Retinal pigment epithelial cell (primary cell): ENCODE data around the gene CLSTN2.
A peak's percentile ranks its signal among the peaks of the same experiment; 100 is the strongest.

Experiments
- DNase-seq: peaks from one replicate; pipeline ENCODE4 v3.0.0-alpha.2; 2010; ENCODE audit warnings: low read depth
- H3K4me3 ChIP-seq: 2 replicates; pipeline ENCODE4 v1.5.1; 2011; ENCODE audit warnings: mild to moderate bottlenecking, low read length, control low read depth, moderate library complexity
- CTCF ChIP-seq: conservative IDR thresholded peaks from 2 replicates; pipeline ENCODE4 v1.5.1; 2011; ENCODE audit warnings: low read depth, low read length, control low read depth, inconsistent platforms

The CLSTN2 gene

GRCh38 chr3:140159646-140160045, 224.7 kb downstream of the CLSTN2 start:
- TF ChIP-seq CTCF: no peak
- no peak overlapping the region for H3K4me3 ChIP-seq
- DNase-seq: no peak

GRCh38 chr3:140160553-140160952, 225.6 kb downstream of the CLSTN2 start:
- TF ChIP-seq CTCF: no peak
- no peak for DNase-seq
- H3K4me3 ChIP-seq: no peak overlapping the region

- DNase-seq: no peak
- no peak overlapping the region for H3K4me3 ChIP-seq
- TF ChIP-seq CTCF: no peak
Measured at GRCh38 chr3:140162551-140162950, 227.6 kb downstream of the CLSTN2 start.

GRCh38 chr3:140163159-140163763, 228.3 kb downstream of the CLSTN2 start:
- TF ChIP-seq CTCF: no peak
- DNase-seq: no peak
- no peak overlapping the region for H3K4me3 ChIP-seq

GRCh38 chr3:140164156-140164555, 229.2 kb downstream of the CLSTN2 start:
- DNase-seq: no peak
- no peak overlapping the region for H3K4me3 ChIP-seq
- TF ChIP-seq CTCF: no peak

GRCh38 chr3:140164922-140165590, 230.1 kb downstream of the CLSTN2 start:
- peak; percentile 71 for DNase-seq
- TF ChIP-seq CTCF: no peak
- H3K4me3 ChIP-seq: no peak overlapping the region

GRCh38 chr3:140165781-140166180, 230.8 kb downstream of the CLSTN2 start:
- no peak for DNase-seq
- H3K4me3 ChIP-seq: no peak overlapping the region
- no peak for TF ChIP-seq CTCF
